GM18861 (cell line): Measurements from ENCODE around the gene TMEM130.

Experiments
- ATAC-seq: cut with Tn5 transposase; IDR thresholded peaks from one replicate; pipeline ENCODE4 v1.9.1; 2021; ENCODE audit not compliant: unreplicated experiment

TMEM130 gene, protein sequence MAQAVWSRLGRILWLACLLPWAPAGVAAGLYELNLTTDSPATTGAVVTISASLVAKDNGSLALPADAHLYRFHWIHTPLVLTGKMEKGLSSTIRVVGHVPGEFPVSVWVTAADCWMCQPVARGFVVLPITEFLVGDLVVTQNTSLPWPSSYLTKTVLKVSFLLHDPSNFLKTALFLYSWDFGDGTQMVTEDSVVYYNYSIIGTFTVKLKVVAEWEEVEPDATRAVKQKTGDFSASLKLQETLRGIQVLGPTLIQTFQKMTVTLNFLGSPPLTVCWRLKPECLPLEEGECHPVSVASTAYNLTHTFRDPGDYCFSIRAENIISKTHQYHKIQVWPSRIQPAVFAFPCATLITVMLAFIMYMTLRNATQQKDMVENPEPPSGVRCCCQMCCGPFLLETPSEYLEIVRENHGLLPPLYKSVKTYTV

DNA sequence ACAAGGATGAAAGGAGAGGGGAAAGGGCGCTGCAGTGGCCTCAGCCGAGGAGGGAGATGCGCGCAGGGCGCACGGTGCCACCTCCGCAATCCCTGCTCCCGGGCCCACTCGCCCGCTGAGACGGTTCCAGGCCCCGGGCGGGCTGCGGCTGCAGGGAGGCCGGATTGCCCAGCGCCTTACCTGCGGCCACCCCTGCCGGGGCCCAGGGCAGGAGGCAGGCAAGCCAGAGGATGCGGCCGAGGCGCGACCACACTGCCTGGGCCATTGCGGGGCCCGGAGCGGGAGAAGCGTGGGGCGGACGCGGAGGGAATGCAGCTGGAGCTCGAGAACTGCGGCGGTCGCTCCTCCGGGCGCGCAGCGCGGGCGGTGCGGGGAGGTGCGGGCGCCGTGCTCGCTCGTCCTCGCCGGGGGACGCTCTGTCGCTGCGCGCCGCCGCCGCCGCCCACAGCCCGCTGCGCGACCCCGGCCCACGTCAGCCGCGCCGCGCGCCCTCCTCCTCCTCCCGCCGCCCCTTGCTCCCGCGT, at the start of gene TMEM130:
TSS of gene TMEM130 (minus strand) at position 418 of the 524 bp plus-strand sequence. CDS start at position 265, 153 bp downstream.
- no peak for ATAC-seq

DNA sequence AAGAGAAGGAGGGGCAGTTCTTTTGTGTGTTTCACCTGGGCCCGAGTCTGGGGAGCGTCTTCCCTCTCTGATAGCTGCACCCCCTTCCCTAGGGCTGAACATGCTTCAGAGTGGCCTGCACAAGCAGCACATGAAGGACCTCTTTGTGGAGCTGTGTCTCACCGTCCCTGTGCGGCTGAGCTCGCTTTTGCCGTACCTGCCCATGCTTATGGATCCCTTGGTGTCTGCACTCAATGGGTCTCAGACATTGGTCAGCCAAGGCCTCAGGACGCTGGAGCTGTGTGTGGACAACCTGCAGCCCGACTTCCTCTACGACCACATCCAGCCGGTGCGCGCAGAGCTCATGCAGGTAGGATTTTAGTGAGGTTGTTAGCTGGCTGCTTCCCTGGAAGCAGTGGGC, 47.5 kb upstream of the TMEM130 start:
- ATAC-seq: no peak

DNA sequence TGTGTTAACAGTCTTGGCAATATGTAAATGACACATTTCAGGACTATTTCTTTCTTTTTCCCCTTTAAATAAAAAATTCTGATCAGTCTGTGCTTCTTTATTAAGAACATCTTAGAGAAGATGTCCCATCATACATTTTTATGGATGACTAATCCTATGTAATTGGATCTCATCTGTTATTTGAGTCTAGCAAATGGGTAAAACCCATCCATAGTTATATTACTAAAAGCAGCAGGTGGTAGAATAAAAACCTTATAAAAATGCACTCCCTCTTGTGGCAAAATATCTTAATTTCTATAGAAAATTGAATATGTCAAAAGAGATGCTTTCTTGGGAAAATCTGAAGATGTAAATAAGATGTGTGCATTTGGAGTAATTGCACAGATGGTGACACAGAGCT, 43.8 kb upstream of the TMEM130 start:
- ATAC-seq: no peak

DNA sequence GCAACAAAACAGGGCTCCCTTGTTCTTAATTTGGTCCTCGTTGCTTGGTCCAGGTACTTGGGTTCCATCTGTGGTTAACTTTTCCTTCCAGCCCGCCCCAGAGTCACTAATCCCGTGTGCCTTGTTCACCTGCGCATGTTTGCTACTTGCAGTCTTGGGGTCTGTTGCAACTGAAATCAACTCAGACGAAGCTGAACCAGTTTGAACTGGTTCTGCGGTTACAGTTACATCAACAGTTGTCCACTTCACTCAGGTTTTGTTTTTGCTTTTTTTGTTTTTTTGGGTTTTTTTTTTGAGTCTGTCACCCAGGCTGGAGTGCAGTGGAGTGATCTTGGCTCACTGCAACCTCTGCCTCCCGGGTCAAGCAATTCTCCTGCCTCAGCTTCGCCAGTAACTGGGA, 43.2 kb upstream of the TMEM130 start:
- no peak for ATAC-seq

- ATAC-seq: no peak
Observed at GRCh38 chr7:98911916-98912315, 42.1 kb upstream of the TMEM130 start.

DNA sequence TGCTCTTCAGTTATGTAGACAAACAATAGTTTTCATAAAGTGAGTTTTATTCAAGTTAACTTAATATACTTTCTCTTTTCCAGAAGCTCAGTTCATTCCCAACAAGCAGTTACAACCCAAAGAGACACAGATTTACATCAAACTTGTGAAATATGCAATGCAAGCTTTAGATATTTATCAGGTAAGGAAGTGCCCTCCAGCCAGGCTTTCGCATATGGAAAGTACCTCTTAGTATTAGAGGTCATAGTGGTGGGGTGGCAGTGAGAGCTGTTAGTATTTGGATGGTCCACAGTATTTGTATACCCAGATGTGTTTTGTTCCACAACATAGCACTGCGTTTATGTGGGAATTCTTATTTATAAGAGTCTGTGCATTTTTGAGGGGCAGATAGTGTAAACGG, 40.6 kb upstream of the TMEM130 start:
- no peak for ATAC-seq

- no peak for ATAC-seq
Observed at GRCh38 chr7:98909487-98909886, 39.7 kb upstream of the TMEM130 start.

DNA sequence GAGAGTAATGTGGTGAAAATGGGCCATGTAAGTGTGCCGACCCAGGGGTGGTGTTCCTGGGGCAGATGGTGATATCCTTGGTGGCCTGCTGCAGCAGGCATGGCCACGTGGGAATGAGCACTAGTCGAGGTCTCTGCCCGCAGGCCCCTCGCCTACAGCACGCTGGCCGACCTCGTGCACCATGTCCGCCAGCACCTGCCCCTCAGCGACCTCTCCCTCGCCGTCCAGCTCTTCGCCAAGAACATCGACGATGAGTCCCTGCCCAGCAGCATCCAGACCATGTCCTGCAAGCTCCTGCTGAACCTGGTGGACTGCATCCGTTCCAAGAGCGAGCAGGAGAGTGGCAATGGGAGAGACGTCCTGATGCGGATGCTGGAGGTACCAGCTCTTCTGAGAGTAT, 38.8 kb upstream of the TMEM130 start:
- ATAC-seq: no peak

DNA sequence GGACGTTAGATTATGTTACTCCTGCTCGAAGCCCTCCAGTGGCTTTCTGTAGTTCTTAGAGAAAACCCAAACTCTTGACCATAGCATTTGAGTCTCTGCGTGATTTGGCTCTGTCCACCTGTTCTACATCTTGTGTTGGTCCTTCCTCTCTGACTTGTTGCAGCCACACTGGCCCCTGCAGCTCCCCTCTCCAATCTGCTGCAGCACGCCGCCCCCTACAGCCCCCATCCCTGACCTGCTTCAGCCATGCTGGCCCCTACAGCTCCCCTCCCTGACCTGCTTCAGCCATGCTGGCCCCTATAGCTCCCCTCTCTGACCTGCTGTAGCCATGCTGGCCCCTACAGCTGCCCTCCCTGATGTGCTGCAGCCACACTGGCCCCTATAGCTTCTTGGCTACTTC, 37.8 kb upstream of the TMEM130 start:
- ATAC-seq: no peak

- ATAC-seq: no peak
Observed at GRCh38 chr7:98903246-98903645, 33.4 kb upstream of the TMEM130 start.

DNA sequence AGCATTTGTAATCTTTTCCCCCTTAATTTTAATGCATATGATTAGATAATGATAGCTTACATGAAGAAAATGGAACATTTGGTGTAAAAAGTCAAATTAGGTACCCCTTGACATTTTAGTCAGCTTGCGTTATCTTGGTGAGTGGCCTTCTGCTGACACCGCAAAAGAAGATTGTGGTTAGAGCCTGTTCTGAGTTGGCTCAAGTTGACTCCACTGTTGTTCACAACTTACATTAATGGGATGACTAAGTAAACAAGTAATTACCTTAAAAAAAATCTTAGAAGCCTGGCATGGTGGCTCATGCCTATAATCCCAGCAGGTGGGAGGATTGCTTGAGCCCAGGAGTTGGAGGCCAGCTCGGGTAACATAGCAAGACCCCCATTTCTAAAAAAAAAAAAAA, 32.7 kb upstream of the TMEM130 start:
- ATAC-seq: no peak

DNA sequence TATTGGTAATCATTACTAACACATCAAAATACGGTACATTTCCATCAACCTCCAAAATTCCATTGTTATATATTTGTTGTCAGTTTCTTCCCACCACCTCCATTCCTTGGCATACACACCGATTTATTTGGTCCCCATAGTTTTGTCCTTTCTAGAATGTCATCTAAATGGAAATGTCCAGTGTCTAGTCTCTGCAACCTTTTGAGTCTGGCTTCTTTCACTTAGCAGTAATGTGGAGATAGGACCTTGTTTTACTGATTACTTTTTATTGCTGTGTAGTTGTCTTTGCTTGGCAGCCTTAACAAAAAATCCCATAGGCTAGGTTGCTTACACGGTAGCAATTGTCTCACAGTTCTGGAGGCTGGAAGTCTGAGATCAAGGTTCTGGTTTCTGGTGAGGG, 31.0 kb upstream of the TMEM130 start:
- ATAC-seq: no peak

DNA sequence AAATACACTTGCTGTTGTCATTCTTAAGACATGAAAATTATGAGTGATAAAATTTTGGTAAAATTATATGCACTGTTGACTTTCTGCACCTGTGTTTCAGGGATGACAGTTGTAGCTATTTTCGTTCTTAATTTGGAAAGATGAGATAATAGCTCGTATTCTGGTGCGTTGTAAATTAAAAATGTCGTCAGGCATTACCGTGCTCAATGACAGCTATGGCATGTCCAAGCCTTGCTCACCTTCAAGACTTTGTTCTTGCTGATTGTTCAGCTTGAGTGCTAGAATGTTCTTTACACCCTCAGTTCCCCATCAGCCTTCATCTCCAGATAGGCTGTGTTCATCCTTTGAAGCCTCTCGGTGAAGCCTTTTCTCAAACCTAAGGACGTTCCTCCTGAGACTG, 30.0 kb upstream of the TMEM130 start:
- no peak for ATAC-seq

GRCh38 chr7:98892609-98893008, 22.8 kb upstream of the TMEM130 start:
- ATAC-seq: no peak

GRCh38 chr7:98887038-98887437, 17.2 kb upstream of the TMEM130 start:
- no peak for ATAC-seq

DNA sequence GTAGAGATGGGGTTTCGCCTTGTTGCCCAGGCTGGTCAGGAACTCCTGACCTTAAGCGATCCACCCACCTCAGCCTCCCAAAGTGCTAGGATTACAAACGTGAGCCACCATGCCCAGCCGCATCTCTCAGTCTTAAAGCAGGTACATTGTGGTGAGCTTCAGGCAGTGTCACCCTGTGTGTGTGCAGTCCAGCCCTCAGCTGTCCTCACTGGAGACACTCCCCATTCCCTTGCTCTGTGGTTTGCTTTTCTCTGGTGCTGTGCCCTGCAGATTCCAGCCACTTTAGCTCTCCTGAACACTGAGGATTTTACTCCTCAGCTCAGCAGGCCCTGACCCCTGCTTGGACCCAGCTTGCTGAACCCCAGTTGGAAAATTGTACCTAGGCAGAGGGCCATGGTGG, 14.6 kb upstream of the TMEM130 start:
- ATAC-seq: no peak

DNA sequence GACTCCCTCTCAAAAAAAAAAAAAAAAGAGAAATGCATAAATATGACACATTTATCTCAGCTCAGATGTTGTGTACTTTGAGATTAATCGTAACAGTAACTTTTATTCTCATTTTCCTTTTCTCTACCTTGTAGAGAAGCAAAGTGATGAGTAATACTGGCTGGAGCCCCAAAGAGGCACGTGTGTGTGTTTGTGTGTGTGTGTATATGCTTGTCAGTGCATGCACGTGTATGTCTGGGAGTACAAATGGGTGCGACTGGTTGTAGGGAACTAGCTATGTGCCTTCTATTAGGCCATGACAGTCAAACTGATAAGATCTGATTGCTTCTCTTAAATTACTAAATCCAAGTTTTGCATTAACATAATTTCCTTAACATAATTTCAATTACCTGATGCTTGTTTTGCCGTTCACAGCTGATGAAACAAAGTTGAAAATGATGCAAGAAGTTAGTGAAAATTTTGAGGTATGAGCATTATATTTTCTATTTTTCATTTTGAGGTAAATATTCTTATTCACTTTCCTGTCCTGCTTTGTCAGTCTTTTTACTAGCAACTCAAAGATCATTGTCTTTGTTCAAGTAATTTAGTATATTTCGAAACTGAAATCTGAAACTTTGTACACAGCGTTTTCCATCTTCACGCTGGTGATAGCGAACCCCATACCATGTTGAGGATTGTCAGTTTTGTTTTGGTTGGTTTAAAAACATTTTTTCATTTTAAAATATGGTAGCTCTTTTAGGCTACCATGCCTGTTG, 11.9 kb upstream of the TMEM130 start:
- ATAC-seq: no peak

GRCh38 chr7:98880485-98880884, 10.7 kb upstream of the TMEM130 start:
- no peak for ATAC-seq

- no peak for ATAC-seq
Observed at GRCh38 chr7:98879979-98880315, 10.1 kb upstream of the TMEM130 start.

DNA sequence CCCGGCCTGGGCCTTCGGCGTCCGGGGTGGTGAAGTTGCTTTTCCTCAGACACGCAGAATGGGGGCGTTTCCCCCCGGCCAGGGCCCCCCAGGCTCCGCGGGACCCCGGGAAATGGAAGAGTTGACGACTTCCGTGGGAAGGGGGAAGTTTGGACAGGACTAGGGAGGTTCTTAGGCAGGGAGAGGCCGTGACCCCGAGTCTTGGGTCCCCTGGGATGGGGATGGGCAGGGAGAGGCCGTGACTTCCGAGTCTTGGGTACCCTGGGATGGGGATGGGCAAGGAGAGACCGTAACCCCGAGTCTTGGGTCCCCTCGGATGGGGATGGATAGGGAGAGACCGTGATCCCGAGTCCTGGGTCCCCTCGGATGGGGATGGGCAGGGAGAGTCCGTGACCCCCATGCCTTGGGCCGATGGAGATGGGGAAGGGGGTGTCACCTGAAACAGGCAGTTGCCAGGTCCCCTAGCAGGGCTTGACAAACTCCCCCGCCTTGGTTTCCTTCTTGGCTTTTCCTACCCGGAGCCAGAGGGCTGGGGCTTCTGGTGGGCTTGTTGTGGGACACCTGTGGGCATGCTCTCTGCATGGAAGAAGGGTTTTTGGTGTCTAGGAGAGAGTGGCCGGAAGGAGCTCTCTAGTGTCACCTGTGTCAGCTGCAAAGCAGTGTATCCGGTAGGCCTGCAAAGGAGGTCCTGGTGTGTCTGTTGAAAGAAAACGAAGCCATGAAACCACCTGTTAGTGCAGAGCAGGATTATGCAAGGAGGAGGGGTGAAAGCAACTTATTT, 9.6 kb upstream of the TMEM130 start:
- ATAC-seq: peak; percentile 86

DNA sequence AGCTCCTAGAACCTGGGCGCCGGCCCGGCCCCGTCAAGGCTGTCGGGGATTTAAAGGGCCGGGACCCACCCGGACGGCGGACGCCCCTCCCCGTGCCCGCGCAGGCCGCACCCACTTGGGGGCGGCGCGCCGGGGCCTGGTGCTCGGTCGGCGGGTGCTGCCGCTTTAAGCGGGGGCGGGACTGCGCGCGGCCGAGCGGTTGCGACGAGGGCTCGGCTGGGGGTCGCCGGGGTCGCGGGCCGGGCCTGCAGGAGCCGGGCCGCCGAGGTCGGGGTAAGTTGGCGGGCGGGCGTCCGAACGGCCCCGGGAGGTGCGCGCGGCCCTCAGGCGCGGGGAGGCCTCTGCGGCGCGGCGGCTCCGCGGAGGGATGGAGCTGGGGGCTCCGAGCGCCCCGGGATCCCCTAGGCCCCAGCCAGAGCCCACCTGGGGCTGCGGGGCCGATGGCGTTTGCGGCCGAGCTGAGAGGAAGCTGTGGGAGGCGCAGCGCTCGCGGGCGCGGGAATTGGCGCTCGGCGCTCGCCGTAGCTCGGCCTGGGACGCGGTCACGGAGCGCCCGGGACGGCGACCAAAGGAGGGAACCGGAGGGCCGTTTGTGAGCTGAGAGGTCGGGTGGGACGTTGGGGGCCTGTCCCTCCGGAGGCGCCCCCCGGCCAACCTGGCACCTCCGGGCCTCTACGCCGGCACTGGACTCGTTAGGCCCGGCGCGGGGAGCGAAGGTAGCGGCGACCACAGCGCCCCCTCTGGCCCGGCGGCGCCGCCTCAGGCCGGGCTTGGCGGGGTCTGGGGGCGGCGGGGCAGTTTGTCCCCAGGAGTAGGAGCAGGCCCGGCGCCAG, 8.8 kb upstream of the TMEM130 start, which contains the start of gene TRRAP:
TSS of gene TRRAP (plus strand) at position 168 of the 833 bp plus-strand sequence. CDS start 2,619 bp downstream, outside the sequence.
- peak; percentile 49 for ATAC-seq
